HepG2 (cell line): ENCODE results near the gene FRMD5. TPM values are rescaled to one million over a fixed set of nuclear protein-coding genes. Genes with fewer than 3 reads are reported as not detected.
"Not testable (repeated sequence)": the region's sequence is repeated elsewhere in the genome, so short reads cannot be mapped to it uniquely, and the experiment has no call there.

ENCODE experiments used
- ATAC-seq: fragments of 200-7000 bp; cut with Tn5 transposase; 3 replicates; pipeline ENCODE4 v1.9.1; 2020; ENCODE audit warnings: mild to moderate bottlenecking, moderate library complexity
- BruUV-seq: library from RNA; stranded (reverse); fragments of 400-500 nt; replicated peaks from 2 replicates; lab custom pipeline; 2021; lab: Mats Ljungman, UMichigan
- CTCF ChIA-PET: fragments of 300-600 bp; formaldehyde crosslinking; extraction: SDS; loops from one replicate; lab custom pipeline; 2021; ENCODE audit warnings: low total read pairs, inconsistent platforms, low intra/inter-chr PET ratio; lab: Yijun Ruan, JAX
- POLR2A ChIA-PET: fragments of 350-600 bp; sonication (Branson Sonifier 250); formaldehyde crosslinking; loops from one replicate; lab custom pipeline; 2020; ENCODE audit warnings: antibody characterized with exemption, inconsistent platforms; lab: Yijun Ruan, JAX
- DNase-seq: peaks from one replicate; pipeline ENCODE4 v3.0.0-alpha.2; 2015; ENCODE audit warnings: low spot score
- FAIRE-seq: peaks from 3 replicates; lab custom pipeline; 2011; peaks lifted over from hg19 to GRCh38; lab: Jason Lieb, UNC
- H2AFZ ChIP-seq: one replicate; pipeline ENCODE4 v1.6.1; 2011; ENCODE audit warnings: low read length, inconsistent platforms
- H3K27ac ChIP-seq: fragments of 300-600 bp; 3 replicates; pipeline ENCODE4 v1.8.0; 2011; ENCODE audit warnings: mixed run types, mild to moderate bottlenecking, mixed read lengths, low read length, inconsistent platforms; ENCODE audit not compliant: insufficient read depth; ENCODE audit errors: extremely low read length
- H3K27me3 ChIP-seq, 2 experiments: fragments of 200-600 bp in 1 of 2; 2 replicates in 1 of 2; 3 replicates in 1 of 2; pipeline versions ENCODE4 v1.6.0 to v1.8.0; 2011; ENCODE audit warnings: low read length in 2 of 2, mild to moderate bottlenecking in 2 of 2, moderate library complexity in 2 of 2, inconsistent platforms in 1 of 2; ENCODE audit not compliant: insufficient read depth in 2 of 2, control insufficient read depth in 1 of 2
- H3K36me3 ChIP-seq, 2 experiments: fragments of 200-600 bp in 1 of 2; replicated peaks in 1 of 2; 2 replicates in 1 of 2; 3 replicates in 1 of 2; pipeline versions ENCODE4 v1.5.1 to v1.8.0; 2011; ENCODE audit warnings: low read length in 2 of 2, inconsistent platforms in 1 of 2; ENCODE audit not compliant: insufficient read depth in 2 of 2, control insufficient read depth in 1 of 2
- H3K4me1 ChIP-seq: 2 replicates; pipeline ENCODE4 v1.5.1; 2012; ENCODE audit warnings: low read length, inconsistent platforms; ENCODE audit not compliant: insufficient read depth
- H3K4me2 ChIP-seq: 2 replicates; pipeline ENCODE4 v1.6.0; 2011; ENCODE audit warnings: low read depth, low read length, inconsistent platforms
- H3K4me3 ChIP-seq, 3 experiments: fragments of 200-600 bp in 1 of 3; sonication (generic), shearing (Covaris generic) in 1 of 3; replicated peaks in 1 of 3; 2 replicates each; pipeline ENCODE4 v1.5.1; 2011 to 2016; ENCODE audit warnings: low read length in 3 of 3, inconsistent platforms in 2 of 3, low read depth in 2 of 3, mild to moderate bottlenecking in 2 of 3, control low read depth in 1 of 3, mixed read lengths in 1 of 3; ENCODE audit not compliant: insufficient read depth in 1 of 3
- H3K79me2 ChIP-seq: one replicate; pipeline ENCODE4 v1.6.1; 2011; ENCODE audit warnings: low read length, inconsistent platforms; ENCODE audit not compliant: insufficient read depth
- H3K9ac ChIP-seq: 2 replicates; pipeline ENCODE4 v1.6.0; 2011; ENCODE audit warnings: mild to moderate bottlenecking, low read depth, low read length, inconsistent platforms; ENCODE audit not compliant: insufficient read depth
- H3K9me3 ChIP-seq: 2 replicates; pipeline ENCODE4 v1.5.1; 2012; ENCODE audit warnings: mild to moderate bottlenecking, low read length
- H4K20me1 ChIP-seq: 2 replicates; pipeline ENCODE4 v1.6.0; 2011; ENCODE audit warnings: inconsistent platforms, mild to moderate bottlenecking, low read length, moderate library complexity; ENCODE audit not compliant: insufficient read depth
- GMEB1 ChIP-seq: sonication (generic); formaldehyde crosslinking; IDR thresholded peaks from 2 replicates; pipeline ENCODE4 v1.5.1; 2020; ENCODE audit warnings: missing genetic modification reagents, mild to moderate bottlenecking, borderline replicate concordance
- KDM1A ChIP-seq: IDR thresholded peaks from 2 replicates; pipeline ENCODE4 v1.6.1; 2016; ENCODE audit warnings: missing compliant biosample characterization
- PHF21A ChIP-seq: sonication (generic); formaldehyde crosslinking; IDR thresholded peaks from 2 replicates; pipeline ENCODE4 v1.5.0; 2020; ENCODE audit warnings: mild to moderate bottlenecking, missing genetic modification reagents
- PPARG ChIP-seq: conservative IDR thresholded peaks from 2 replicates; pipeline ENCODE4 v1.6.1; 2016; ENCODE audit warnings: missing biosample characterization, missing genetic modification reagents
- RBAK ChIP-seq: sonication (generic); formaldehyde crosslinking; IDR thresholded peaks from 2 replicates; pipeline ENCODE4 v1.5.1; 2020; ENCODE audit warnings: mild to moderate bottlenecking, missing genetic modification reagents
- RCOR2 ChIP-seq: IDR thresholded peaks from 2 replicates; pipeline ENCODE4 v1.6.1; 2016; ENCODE audit warnings: missing biosample characterization, missing genetic modification reagents
- SRF ChIP-seq: IDR thresholded peaks from 2 replicates; pipeline ENCODE4 v1.6.1; 2011; ENCODE audit warnings: mild to moderate bottlenecking, low read depth, low read length, moderate library complexity
- TEAD2 ChIP-seq: sonication (generic); formaldehyde crosslinking; IDR thresholded peaks from 2 replicates; pipeline ENCODE4 v1.9.0; 2021; ENCODE audit warnings: missing genetic modification reagents
- ZNF17 ChIP-seq: sonication (generic); formaldehyde crosslinking; IDR thresholded peaks from 2 replicates; pipeline ENCODE4 v1.5.0; 2020; ENCODE audit warnings: mild to moderate bottlenecking, missing genetic modification reagents
- ZNF24 ChIP-seq: fragments of 450-650 bp; IDR thresholded peaks from 2 replicates; pipeline ENCODE4 v1.6.1; 2017; ENCODE audit warnings: antibody characterized with exemption, mild to moderate bottlenecking
- ZNF264 ChIP-seq: sonication (generic); formaldehyde crosslinking; IDR thresholded peaks from 2 replicates; pipeline ENCODE4 v1.4.0; 2020; ENCODE audit warnings: missing genetic modification reagents
- ZNF296 ChIP-seq: sonication (generic); formaldehyde crosslinking; conservative IDR thresholded peaks from 2 replicates; pipeline ENCODE4 v1.5.0; 2020; ENCODE audit warnings: mild to moderate bottlenecking, missing genetic modification reagents
- WGBS: methylation state at CpG from one replicate; pipeline ENCODE4 v1.1.6; 2017; ENCODE audit warnings: low lambda C conversion rate; 5-methylcytosine and 5-hydroxymethylcytosine counted together
- in situ Hi-C: cut with HindIII; loops from 2 replicates; pipeline ENCODE4 v1.10.0; 2017; ENCODE audit warnings: low pct_unique_long_range_greater_than_20kb; ENCODE audit not compliant: extremely low pct_ligation_motif_present
- intact Hi-C: fragments of 100-400 bp; cut with micrococcal nuclease; formaldehyde crosslinking; loops from one replicate; pipeline ENCODE4 v1.10.0; 2022; ENCODE audit not compliant: unreplicated experiment
- polyA plus RNA-seq, 8 experiments: library from polyadenylated mRNA; depleted of rRNA in 3 of 8; stranded (reverse) in 7 of 8; unstranded in 1 of 8; fragments of >200 nt; fragmentation: Illumina TruSeq in 4 of 8; extraction: Trizol in 4 of 8; gene quantifications; 2 replicates each; pipeline versions ENCODE4 v1.2.1 to v1.2.3, GENCODE V29; 2011 to 2016; ENCODE audit warnings: low read depth in 4 of 8, missing spikeins in 1 of 8, mixed read lengths in 1 of 8; ENCODE audit not compliant: insufficient read depth in 1 of 8
- total RNA-seq, 5 experiments: library from RNA; depleted of rRNA; stranded (reverse); fragments of >200 nt; fragmentation: Illumina TruSeq; extraction: Trizol; gene quantifications; 2 replicates each; pipeline ENCODE4 v1.2.3, GENCODE V29; 2016; ENCODE audit warnings: low read depth in 1 of 5

FRMD5 gene
- total and polyA plus RNA-seq, 2 of the 13 experiments (the other 11 are each of a cell fraction or from before 2014, with no cell fraction given), result 0.93 to 1.5 TPM

- POLR2A ChIA-PET, result no interaction called here
- intact Hi-C loops (no loop called here), in situ Hi-C loops (no loop called here)
- TF ChIP-seq ZNF24 (no peak), RCOR2 (CRISPR knock-in tag) (no peak)
- H3K79me2 ChIP-seq, result no peaks in the 10 kb centered on the region
- no peak overlapping the region for H2AFZ ChIP-seq
- H3K4me1 ChIP-seq, result no peaks in the 10 kb centered on the region
- H3K27ac ChIP-seq, result no peak overlapping the region
- FAIRE-seq, result no peak
- CTCF ChIA-PET, result no interaction called here
- DNase-seq, result no peak
- no peak overlapping the region for H3K4me3 ChIP-seq
- no TSS peak for BruUV-seq
- H3K9me3 ChIP-seq, result no peaks in the 10 kb centered on the region
- H3K9ac ChIP-seq, result no peak overlapping the region
- 72% methylated on average over 5 of the region's 5 CpGs for WGBS
- no peaks in the 10 kb centered on the region for H4K20me1 ChIP-seq
- ATAC-seq, result no peak
- H3K27me3 ChIP-seq, result no peaks in the 10 kb centered on the region
- no peak overlapping the region for H3K4me2 ChIP-seq
- H3K36me3 ChIP-seq, result no peaks in the 10 kb centered on the region
Observed at GRCh38 chr15:43867096-43867495, 328.0 kb downstream of the FRMD5 start.

DNA sequence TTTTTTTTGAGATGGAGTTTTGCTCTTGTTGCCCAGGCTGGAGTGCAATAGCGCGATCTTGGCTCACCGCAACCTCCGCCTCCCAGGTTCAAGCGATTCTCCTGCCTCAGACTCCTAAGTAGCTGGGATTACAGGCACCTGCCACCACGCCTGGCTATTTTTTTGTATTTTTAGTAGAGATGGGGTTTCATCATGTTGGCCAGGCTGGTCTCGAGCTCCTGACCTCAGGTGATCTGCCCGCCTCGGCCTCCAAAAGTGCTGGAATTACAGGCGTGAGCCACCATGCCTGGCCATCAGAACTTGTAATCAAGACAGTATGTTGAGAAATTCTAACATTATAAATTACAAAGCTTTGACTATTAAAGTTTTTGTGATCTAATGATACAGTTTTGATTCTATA lies 328.4 kb downstream of the FRMD5 start:
- 83% methylated on average over 10 of the region's 10 CpGs for WGBS
- H3K9ac ChIP-seq, BruUV-seq, H4K20me1 ChIP-seq, H3K79me2 ChIP-seq, H2AFZ ChIP-seq, H3K27me3 ChIP-seq, H3K27ac ChIP-seq, POLR2A ChIA-PET, in situ Hi-C loops, ATAC-seq, H3K9me3 ChIP-seq, H3K4me2 ChIP-seq, H3K36me3 ChIP-seq, CTCF ChIA-PET, H3K4me3 ChIP-seq, H3K4me1 ChIP-seq, intact Hi-C loops, FAIRE-seq, DNase-seq: not testable (repeated sequence)

- in situ Hi-C loops (no loop called here), intact Hi-C loops (no loop called here)
- BruUV-seq, result no TSS peak
- Histone ChIP-seq H3K36me3 (no peaks in the 10 kb centered on the region), H2AFZ (no peak overlapping the region), H3K27me3 (no peaks in the 10 kb centered on the region), H4K20me1 (no peaks in the 10 kb centered on the region), H3K79me2 (no peaks in the 10 kb centered on the region), H3K4me1 (no peaks in the 10 kb centered on the region), H3K27ac (no peak overlapping the region), H3K9ac (no peak overlapping the region), H3K9me3 (no peaks in the 10 kb centered on the region), H3K4me3 (no peak overlapping the region), H3K4me2 (no peak overlapping the region)
- POLR2A ChIA-PET, result no interaction called here
- no peak for FAIRE-seq
- 56% methylated on average over 4 of the region's 4 CpGs for whole genome bisulfite sequencing
- CTCF ChIA-PET, result no interaction called here
- no peak for DNase-seq
- ATAC-seq, result no peak
- TF ChIP-seq PHF21A (CRISPR knock-in tag) (no peak), ZNF264 (CRISPR knock-in tag) (no peak), SRF (no peak), PPARG (CRISPR knock-in tag) (no peak), ZNF296 (CRISPR knock-in tag) (no peak), TEAD2 (no peak), RBAK (CRISPR knock-in tag) (no peak), ZNF17 (CRISPR knock-in tag) (no peak), KDM1A (no peak), GMEB1 (no peak)
Observed at GRCh38 chr15:43859546-43859945, 335.5 kb downstream of the FRMD5 start.
